KMS-11 (cell line): ENCODE measurements around the gene OR2AG2.

Experiments used
- H2AFZ ChIP-seq: fragments of 200-600 bp; sonication (generic); 2 replicates; pipeline ENCODE4 v1.6.1; 2016; ENCODE audit warnings: antibody characterized with exemption, mixed run types, low read depth
- H3K27ac ChIP-seq: fragments of 200-600 bp; sonication (generic); 2 replicates; pipeline ENCODE4 v1.6.1; 2016; ENCODE audit warnings: mild to moderate bottlenecking, mixed run types
- H3K27me3 ChIP-seq: fragments of 200-600 bp; sonication (generic); 2 replicates; pipeline ENCODE4 v1.6.1; 2017; ENCODE audit warnings: mild to moderate bottlenecking, low read depth, mixed run types, moderate library complexity; ENCODE audit not compliant: insufficient read depth
- H3K36me3 ChIP-seq: fragments of 200-600 bp; sonication (generic); 2 replicates; pipeline ENCODE4 v1.6.1; 2017; ENCODE audit warnings: mild to moderate bottlenecking, mixed run types; ENCODE audit not compliant: insufficient read depth
- H3K4me1 ChIP-seq: fragments of 200-600 bp; sonication (generic); 2 replicates; pipeline ENCODE4 v1.6.1; 2016; ENCODE audit warnings: mild to moderate bottlenecking, low read depth, mixed run types; ENCODE audit not compliant: poor library complexity, severe bottlenecking
- H3K4me2 ChIP-seq: fragments of 200-600 bp; sonication (generic); 2 replicates; pipeline ENCODE4 v1.7.0; 2016; ENCODE audit warnings: mild to moderate bottlenecking, mixed run types
- H3K4me3 ChIP-seq: fragments of 200-600 bp; sonication (generic); IDR thresholded peaks from 2 replicates; pipeline ENCODE4 v1.6.1; 2017; ENCODE audit warnings: low read depth, low read length, mixed read lengths; ENCODE audit not compliant: insufficient read depth
- H3K79me2 ChIP-seq: fragments of 200-600 bp; sonication (generic); 2 replicates; pipeline ENCODE4 v1.6.1; 2016; ENCODE audit warnings: low read depth, mixed run types; ENCODE audit not compliant: insufficient read depth
- H3K9ac ChIP-seq: fragments of 200-600 bp; sonication (generic); 2 replicates; pipeline ENCODE4 v1.6.1; 2016; ENCODE audit warnings: mild to moderate bottlenecking, mixed run types
- H4K20me1 ChIP-seq: fragments of 200-600 bp; sonication (generic); 2 replicates; pipeline ENCODE4 v1.6.1; 2016; ENCODE audit warnings: mild to moderate bottlenecking, mixed run types; ENCODE audit not compliant: insufficient read depth
- TF ChIP-seq, protein P1 (sequence below): fragments of 200-600 bp; sonication (generic); conservative IDR thresholded peaks from 2 replicates; pipeline ENCODE4 v1.6.1; 2017; ENCODE audit warnings: low read depth, mild to moderate bottlenecking, antibody characterized with exemption, low read length, moderate library complexity, mixed read lengths

OR2AG2 gene, protein sequence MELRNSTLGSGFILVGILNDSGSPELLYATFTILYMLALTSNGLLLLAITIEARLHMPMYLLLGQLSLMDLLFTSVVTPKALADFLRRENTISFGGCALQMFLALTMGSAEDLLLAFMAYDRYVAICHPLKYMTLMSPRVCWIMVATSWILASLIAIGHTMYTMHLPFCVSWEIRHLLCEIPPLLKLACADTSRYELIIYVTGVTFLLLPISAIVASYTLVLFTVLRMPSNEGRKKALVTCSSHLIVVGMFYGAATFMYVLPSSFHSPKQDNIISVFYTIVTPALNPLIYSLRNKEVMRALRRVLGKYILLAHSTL

DNA sequence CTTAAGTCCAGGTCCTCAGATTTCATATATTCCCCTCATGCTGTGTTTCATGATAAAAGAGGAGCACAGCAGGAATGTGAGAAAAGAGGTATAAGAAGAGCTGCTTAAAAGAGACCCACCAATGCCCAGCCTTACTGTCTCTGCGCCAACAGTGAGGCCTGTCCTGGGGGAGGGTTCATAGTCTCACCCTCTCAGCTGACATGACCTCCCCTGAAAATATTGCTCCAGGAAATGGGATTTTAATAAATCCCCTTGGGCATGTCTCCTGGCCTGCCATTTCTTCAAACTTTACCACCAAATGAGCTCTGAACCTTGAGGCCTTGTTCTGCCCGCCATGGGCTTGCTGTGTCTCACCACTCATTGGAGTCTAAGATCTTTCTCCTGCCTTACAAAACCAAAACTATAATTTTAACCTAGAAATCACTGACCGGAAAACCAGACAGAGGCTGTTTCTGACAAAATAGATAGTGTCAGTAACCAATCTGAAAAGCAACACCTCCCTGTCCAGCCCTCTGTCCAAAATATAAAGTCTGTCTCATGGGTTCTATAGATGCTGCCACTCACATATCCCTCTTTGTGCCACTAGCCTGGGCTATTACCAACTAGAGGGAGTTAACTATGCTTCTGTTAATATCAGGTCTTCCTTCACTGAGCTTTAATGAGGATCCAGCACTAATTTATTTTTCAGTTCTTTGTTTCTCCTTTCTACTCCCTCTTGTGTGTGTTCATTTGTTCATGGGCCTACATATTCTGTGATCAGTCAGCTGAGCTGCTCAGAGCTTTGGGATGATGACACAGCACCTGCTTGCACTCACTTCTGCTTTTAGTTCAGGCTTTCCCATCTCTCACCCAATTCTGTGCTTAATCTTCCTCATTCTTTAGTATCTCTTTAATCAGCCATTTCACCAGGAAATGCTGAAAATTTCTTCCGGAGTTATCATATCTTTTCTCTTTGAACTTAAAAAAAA, at the start of gene OR2AG2:
Gene OR2AG2, minus strand, starts transcription at position 51 of the 968 bp plus-strand sequence. CDS start 3,019 bp downstream, outside the sequence.
- H2AFZ ChIP-seq = no peak within 1 kb of the TSS
- TF ChIP-seq, protein P1, sequence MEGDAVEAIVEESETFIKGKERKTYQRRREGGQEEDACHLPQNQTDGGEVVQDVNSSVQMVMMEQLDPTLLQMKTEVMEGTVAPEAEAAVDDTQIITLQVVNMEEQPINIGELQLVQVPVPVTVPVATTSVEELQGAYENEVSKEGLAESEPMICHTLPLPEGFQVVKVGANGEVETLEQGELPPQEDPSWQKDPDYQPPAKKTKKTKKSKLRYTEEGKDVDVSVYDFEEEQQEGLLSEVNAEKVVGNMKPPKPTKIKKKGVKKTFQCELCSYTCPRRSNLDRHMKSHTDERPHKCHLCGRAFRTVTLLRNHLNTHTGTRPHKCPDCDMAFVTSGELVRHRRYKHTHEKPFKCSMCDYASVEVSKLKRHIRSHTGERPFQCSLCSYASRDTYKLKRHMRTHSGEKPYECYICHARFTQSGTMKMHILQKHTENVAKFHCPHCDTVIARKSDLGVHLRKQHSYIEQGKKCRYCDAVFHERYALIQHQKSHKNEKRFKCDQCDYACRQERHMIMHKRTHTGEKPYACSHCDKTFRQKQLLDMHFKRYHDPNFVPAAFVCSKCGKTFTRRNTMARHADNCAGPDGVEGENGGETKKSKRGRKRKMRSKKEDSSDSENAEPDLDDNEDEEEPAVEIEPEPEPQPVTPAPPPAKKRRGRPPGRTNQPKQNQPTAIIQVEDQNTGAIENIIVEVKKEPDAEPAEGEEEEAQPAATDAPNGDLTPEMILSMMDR = no peak
- no peaks in the 10 kb centered on the region for H4K20me1 ChIP-seq
- no peaks in the 10 kb centered on the region for H3K36me3 ChIP-seq
- no peaks in the 10 kb centered on the region for H3K4me1 ChIP-seq
- no peaks in the 10 kb centered on the region for H3K79me2 ChIP-seq
- no peak within 1 kb of the TSS for H3K4me2 ChIP-seq
- no peak within 1 kb of the TSS for H3K9ac ChIP-seq
- no peak within 1 kb of the TSS for H3K27ac ChIP-seq
- H3K27me3 ChIP-seq = no peaks in the 10 kb centered on the region
- no peak within 1 kb of the TSS for H3K4me3 ChIP-seq

DNA sequence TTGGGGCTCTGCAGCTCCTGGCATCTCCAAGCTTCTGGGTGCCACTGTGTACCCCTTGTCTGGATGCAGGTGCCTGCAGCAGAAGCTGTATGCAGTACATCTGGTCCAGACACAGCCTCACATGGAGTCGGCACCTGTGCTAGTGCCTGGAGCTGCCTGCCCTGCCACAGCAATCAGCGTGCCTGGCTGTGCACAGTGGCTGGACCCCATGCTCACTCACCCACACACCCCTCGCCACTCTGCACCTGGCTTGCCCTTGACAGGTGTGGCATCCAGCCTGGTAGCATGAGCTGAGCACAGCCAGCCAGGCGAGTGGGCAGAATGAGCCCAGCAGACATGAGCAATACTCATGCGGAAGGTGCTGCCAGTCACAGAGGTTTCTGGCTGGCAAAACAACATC, 47.2 kb upstream of the OR2AG2 start:
- Histone ChIP-seq H3K27ac (no peak overlapping the region), H3K36me3 (no peaks in the 10 kb centered on the region), H3K79me2 (no peaks in the 10 kb centered on the region), H3K4me1 (no peaks in the 10 kb centered on the region), H3K4me2 (no peak overlapping the region), H2AFZ (no peak overlapping the region), H4K20me1 (no peaks in the 10 kb centered on the region), H3K4me3 (no peak overlapping the region), H3K27me3 (no peaks in the 10 kb centered on the region), H3K9ac (no peak overlapping the region)
- TF ChIP-seq, protein P1 = no peak

DNA sequence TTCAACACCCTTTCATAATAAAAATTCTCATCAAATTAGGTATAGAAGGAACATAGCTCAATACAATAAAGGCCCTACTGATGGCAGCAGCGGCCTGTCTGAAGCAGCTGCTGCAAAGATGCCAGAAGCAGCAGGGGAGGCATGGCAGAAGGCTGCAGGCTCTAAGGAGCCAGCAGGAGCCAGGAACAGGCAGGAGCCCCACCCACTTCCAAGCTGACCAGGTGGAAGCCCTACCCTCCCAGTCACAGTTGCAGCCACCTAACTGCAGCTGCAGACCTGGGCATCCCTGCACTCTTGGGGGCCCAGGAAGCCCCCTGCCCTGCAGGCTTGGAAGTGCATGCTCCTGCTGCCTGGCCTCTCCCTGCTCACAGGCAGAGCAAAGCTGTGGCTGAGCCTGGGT, 45.9 kb upstream of the OR2AG2 start:
- no peaks in the 10 kb centered on the region for H3K36me3 ChIP-seq
- H3K4me1 ChIP-seq = no peaks in the 10 kb centered on the region

DNA sequence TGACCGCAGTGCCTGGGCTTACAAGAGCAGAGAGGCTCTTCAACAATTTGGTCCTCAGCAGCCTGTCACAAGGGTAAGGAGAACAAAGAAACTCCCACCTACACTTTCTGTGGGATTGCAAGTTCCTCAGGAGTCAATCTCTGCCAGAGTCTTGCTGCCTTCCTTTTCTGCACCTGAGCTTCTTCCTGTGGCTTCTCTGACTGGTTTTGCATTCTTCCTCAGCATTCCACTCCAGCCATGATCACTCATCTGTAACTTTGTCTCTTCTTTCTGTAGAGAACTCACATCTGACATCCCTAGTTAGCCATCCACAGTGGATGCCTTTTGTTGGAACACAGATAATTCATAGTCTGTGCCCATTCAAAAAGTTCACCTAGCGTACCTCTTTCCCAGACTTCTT, 41.9 kb upstream of the OR2AG2 start:
- Histone ChIP-seq H3K27me3 (no peaks in the 10 kb centered on the region), H3K27ac (no peak overlapping the region), H2AFZ (no peak overlapping the region)

More for the DNA sequence above, 45.9 kb upstream of the OR2AG2 start:
- Histone ChIP-seq H3K79me2 (no peaks in the 10 kb centered on the region), H4K20me1 (no peaks in the 10 kb centered on the region), H2AFZ (no peak overlapping the region), H3K4me3 (no peak overlapping the region), H3K27me3 (no peaks in the 10 kb centered on the region), H3K9ac (no peak overlapping the region), H3K27ac (no peak overlapping the region), H3K4me2 (no peak overlapping the region)
- TF ChIP-seq, protein P1 = no peak

More for the DNA sequence above, 41.9 kb upstream of the OR2AG2 start:
- no peak overlapping the region for H3K9ac ChIP-seq
- TF ChIP-seq, protein P1 = no peak
- no peak overlapping the region for H3K4me2 ChIP-seq
- no peaks in the 10 kb centered on the region for H4K20me1 ChIP-seq
- no peak overlapping the region for H3K4me3 ChIP-seq
- H3K36me3 ChIP-seq = no peaks in the 10 kb centered on the region
- no peaks in the 10 kb centered on the region for H3K79me2 ChIP-seq
- H3K4me1 ChIP-seq = no peaks in the 10 kb centered on the region
